ENCODE results near the gene POLN. TPM values are rescaled to one million over a fixed set of nuclear protein-coding genes. Genes with fewer than 3 reads are reported as not detected.

Gene POLN
- polyA plus RNA-seq, 1 experiment, result 0.35 TPM

- H3K27ac ChIP-seq (ENCODE audit: low read depth, low read length), result no peak overlapping the region
- DNase-seq (ENCODE audit: low read depth, low spot score), result no peak
- peaks cover 7% of the 10 kb centered on the region for H3K27me3 ChIP-seq (ENCODE audit: control insufficient read depth, insufficient read depth, low read length)
- no peak for TF ChIP-seq CTCF (IDR thresholded peaks at IDR 0.05; ENCODE audit: low read depth, low read length)
- H3K9me3 ChIP-seq (ENCODE audit: control insufficient read depth, insufficient read depth, low read length), result peaks cover 2% of the 10 kb centered on the region; the same call in 1 of the 2 replicates
- ChIA-PET CTCF (no interaction called here), POLR2A (interaction anchor here (1.1 kb wide), 1 partner anchor 27 kb away, joined by 5 read pairs; the partner anchor contains the start of gene MXD4)
- H3K4me3 ChIP-seq (ENCODE audit: low read depth, low read length), result no peak overlapping the region
Observed at GRCh38 chr4:2289311-2289954, 47.5 kb upstream of the POLN start.

- Histone ChIP-seq H3K4me3 (ENCODE audit: low read depth, low read length) (no peak overlapping the region), H3K9me3 (ENCODE audit: control insufficient read depth, insufficient read depth, low read length) (peaks cover 4% of the 10 kb centered on the region; the same call in 1 of the 2 replicates), H3K27me3 (ENCODE audit: control insufficient read depth, insufficient read depth, low read length) (peaks cover 5% of the 10 kb centered on the region), H3K27ac (ENCODE audit: low read depth, low read length) (no peak overlapping the region)
- TF ChIP-seq CTCF (IDR thresholded peaks at IDR 0.05; ENCODE audit: low read depth, low read length), result no peak
- POLR2A ChIA-PET, result interaction anchor here (1.1 kb wide), 1 partner anchor 26 kb away, joined by 5 read pairs; the partner anchor contains the start of gene MXD4
- no peak for DNase-seq (ENCODE audit: low read depth, low spot score)
- CTCF ChIA-PET, result no interaction called here
Observed at GRCh38 chr4:2288051-2288541, 46.2 kb upstream of the POLN start.

- CTCF ChIA-PET, result no interaction called here
- TF ChIP-seq CTCF (IDR thresholded peaks at IDR 0.05; ENCODE audit: low read depth, low read length), result no peak
- Histone ChIP-seq H3K27ac (ENCODE audit: low read depth, low read length) (no peak overlapping the region), H3K9me3 (ENCODE audit: control insufficient read depth, insufficient read depth, low read length) (peaks cover 4% of the 10 kb centered on the region; the same call in 1 of the 2 replicates), H3K27me3 (ENCODE audit: control insufficient read depth, insufficient read depth, low read length) (peaks cover 6% of the 10 kb centered on the region), H3K4me3 (ENCODE audit: low read depth, low read length) (no peak overlapping the region)
- POLR2A ChIA-PET, result no interaction called here
- DNase-seq (ENCODE audit: low read depth, low spot score), result no peak
Observed at GRCh38 chr4:2287594-2287915, 45.6 kb upstream of the POLN start.

GRCh38 chr4:2286904-2287593 is 45.1 kb upstream of the POLN start:
- CTCF ChIA-PET, result no interaction called here
- POLR2A ChIA-PET, result no interaction called here
- no peak for TF ChIP-seq CTCF (IDR thresholded peaks at IDR 0.05; ENCODE audit: low read depth, low read length)
- no peak for DNase-seq (ENCODE audit: low read depth, low spot score)
- Histone ChIP-seq H3K27ac (ENCODE audit: low read depth, low read length) (no peak overlapping the region), H3K4me3 (ENCODE audit: low read depth, low read length) (no peak overlapping the region), H3K9me3 (ENCODE audit: control insufficient read depth, insufficient read depth, low read length) (peaks cover 4% of the 10 kb centered on the region; the same call in 1 of the 2 replicates), H3K27me3 (ENCODE audit: control insufficient read depth, insufficient read depth, low read length) (peaks cover 2% of the 10 kb centered on the region)

Measured in AG04450 (cell line).